Type B pancreatic cell (in vitro differentiated cells): ENCODE measurements around the gene TMEM255B. TPM values are rescaled to one million over a fixed set of nuclear protein-coding genes. Genes with fewer than 3 reads are reported as not detected.

Experiments
- DNase-seq: peaks from one replicate; pipeline ENCODE4 v3.0.0; 2021; ENCODE audit warnings: mixed read lengths; ENCODE audit not compliant: unreplicated experiment; ENCODE audit errors: extremely low spot score
- H3K27ac Mint-ChIP-seq: 2 replicates; pipeline ENCODE4 v1.8.0; 2021; ENCODE audit warnings: mild to moderate bottlenecking, mixed read lengths
- H3K27me3 Mint-ChIP-seq: 2 replicates; pipeline ENCODE4 v1.8.0; 2021; ENCODE audit warnings: mixed read lengths
- H3K36me3 Mint-ChIP-seq: 2 replicates; pipeline ENCODE4 v1.8.0; 2021; ENCODE audit warnings: mixed read lengths
- H3K4me1 Mint-ChIP-seq: one replicate; pipeline ENCODE4 v1.8.0; 2021; ENCODE audit warnings: mixed read lengths; ENCODE audit not compliant: unreplicated experiment
- H3K4me3 Mint-ChIP-seq: 2 replicates; pipeline ENCODE4 v1.8.0; 2021; ENCODE audit warnings: mild to moderate bottlenecking, mixed read lengths
- H3K9me3 Mint-ChIP-seq: 2 replicates; pipeline ENCODE4 v1.8.0; 2021; ENCODE audit warnings: mixed read lengths
- CTCF ChIP-seq: fragments of 200-600 bp; sonication (generic); conservative IDR thresholded peaks from 2 replicates; pipeline ENCODE4 v1.5.0; 2021; ENCODE audit warnings: antibody characterized with exemption, mild to moderate bottlenecking
- total RNA-seq: library from RNA; stranded (reverse); gene quantifications from 2 replicates; pipeline ENCODE4 v1.2.1, GENCODE V29; 2021; ENCODE audit warnings: low replicate concordance

The TMEM255B gene
- total RNA-seq, 1 donor from 2014 or later = 0.92 TPM

- TF ChIP-seq CTCF = no peak
- H3K9me3 Mint-ChIP-seq = no peaks in the 10 kb centered on the region
- peak overlapping the region; percentile 76 for H3K27ac Mint-ChIP-seq
- H3K4me3 Mint-ChIP-seq = no peak overlapping the region
- H3K4me1 Mint-ChIP-seq = peaks cover 13% of the 10 kb centered on the region
- DNase-seq = no peak
- H3K36me3 Mint-ChIP-seq = no peaks in the 10 kb centered on the region
- H3K27me3 Mint-ChIP-seq = peaks cover 2% of the 10 kb centered on the region
These were observed 59.0 kb downstream of the TMEM255B start for GRCh38 chr13:113817860-113818691.

- Mint-ChIP-seq H3K4me3 (no peak overlapping the region), H3K9me3 (no peaks in the 10 kb centered on the region), H3K27ac (no peak overlapping the region)
These were observed 59.8 kb downstream of the TMEM255B start for GRCh38 chr13:113818700-113819295.

GRCh38 chr13:113819341-113819730, 60.3 kb downstream of the TMEM255B start:
- peaks cover 13% of the 10 kb centered on the region for H3K4me1 Mint-ChIP-seq
- H3K36me3 Mint-ChIP-seq = no peaks in the 10 kb centered on the region
- H3K27ac Mint-ChIP-seq = no peak overlapping the region
- H3K4me3 Mint-ChIP-seq = no peak overlapping the region
- peaks cover 2% of the 10 kb centered on the region for H3K27me3 Mint-ChIP-seq
- no peaks in the 10 kb centered on the region for H3K9me3 Mint-ChIP-seq
- no peak for TF ChIP-seq CTCF
- DNase-seq = no peak

More at GRCh38 chr13:113818700-113819295, 59.8 kb downstream of the TMEM255B start:
- Mint-ChIP-seq H3K27me3 (peaks cover 2% of the 10 kb centered on the region), H3K36me3 (no peaks in the 10 kb centered on the region), H3K4me1 (peaks cover 13% of the 10 kb centered on the region)
- DNase-seq = no peak
- TF ChIP-seq CTCF = no peak

- Mint-ChIP-seq H3K4me1 (peaks cover 13% of the 10 kb centered on the region), H3K9me3 (no peaks in the 10 kb centered on the region), H3K27me3 (peaks cover 2% of the 10 kb centered on the region), H3K27ac (no peak overlapping the region), H3K4me3 (no peak overlapping the region), H3K36me3 (no peaks in the 10 kb centered on the region)
- TF ChIP-seq CTCF = no peak
- DNase-seq = no peak
These were observed 61.0 kb downstream of the TMEM255B start for GRCh38 chr13:113819731-113820715.
